ENCODE results near the gene NUDT16L1.

Gene NUDT16L1

GRCh38 chr16:4679850-4680636 is 13.3 kb upstream of the NUDT16L1 start:
- DNase-seq (ENCODE audit: extremely low read depth, low read depth): no peak
- no peak for TF ChIP-seq CTCF (IDR thresholded peaks at IDR 0.05; ENCODE audit: low read depth, low read length)

DNA sequence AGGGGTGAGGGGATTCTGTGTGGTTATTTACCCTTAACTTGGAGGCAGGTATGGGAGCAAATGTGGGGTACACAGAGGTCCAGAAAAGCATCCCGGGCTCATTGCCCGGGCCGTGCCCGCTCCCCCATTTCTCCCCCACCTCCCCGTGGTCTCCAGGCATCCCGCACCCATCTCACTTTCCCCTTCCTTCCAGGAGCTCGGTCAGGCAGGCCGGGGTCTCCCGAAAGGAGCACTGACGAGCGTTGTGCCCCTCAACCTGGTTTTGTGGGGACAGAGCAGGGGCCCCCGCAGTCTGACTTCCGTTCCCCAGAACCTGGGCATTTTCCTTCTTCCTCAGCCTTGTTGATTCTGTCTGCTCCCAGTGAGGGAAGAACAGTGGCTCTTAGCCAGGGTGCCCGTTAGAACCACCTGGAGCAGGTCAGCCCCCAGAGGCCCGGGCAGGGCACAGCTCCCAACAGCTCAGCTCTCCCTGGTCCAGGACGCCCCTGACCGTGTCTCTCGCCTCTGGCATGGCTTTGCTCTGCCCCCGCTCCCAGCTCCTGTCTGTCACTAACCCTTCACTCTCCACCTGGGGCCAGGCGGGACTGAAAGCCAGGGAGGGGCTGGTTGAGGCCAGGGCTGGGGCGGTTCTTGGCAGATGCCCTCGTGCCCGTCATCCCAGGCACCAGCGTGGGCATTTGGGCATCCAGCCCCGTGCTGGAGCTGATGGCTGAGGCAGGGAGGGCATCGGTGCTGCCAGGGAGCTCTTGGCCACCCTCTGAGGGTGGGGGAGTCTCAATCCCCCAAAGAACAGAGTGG is 12.5 kb upstream of the NUDT16L1 start:
- no peak for DNase-seq (ENCODE audit: extremely low read depth, low read depth)
- no peak for TF ChIP-seq CTCF (IDR thresholded peaks at IDR 0.05; ENCODE audit: low read depth, low read length)

DNA sequence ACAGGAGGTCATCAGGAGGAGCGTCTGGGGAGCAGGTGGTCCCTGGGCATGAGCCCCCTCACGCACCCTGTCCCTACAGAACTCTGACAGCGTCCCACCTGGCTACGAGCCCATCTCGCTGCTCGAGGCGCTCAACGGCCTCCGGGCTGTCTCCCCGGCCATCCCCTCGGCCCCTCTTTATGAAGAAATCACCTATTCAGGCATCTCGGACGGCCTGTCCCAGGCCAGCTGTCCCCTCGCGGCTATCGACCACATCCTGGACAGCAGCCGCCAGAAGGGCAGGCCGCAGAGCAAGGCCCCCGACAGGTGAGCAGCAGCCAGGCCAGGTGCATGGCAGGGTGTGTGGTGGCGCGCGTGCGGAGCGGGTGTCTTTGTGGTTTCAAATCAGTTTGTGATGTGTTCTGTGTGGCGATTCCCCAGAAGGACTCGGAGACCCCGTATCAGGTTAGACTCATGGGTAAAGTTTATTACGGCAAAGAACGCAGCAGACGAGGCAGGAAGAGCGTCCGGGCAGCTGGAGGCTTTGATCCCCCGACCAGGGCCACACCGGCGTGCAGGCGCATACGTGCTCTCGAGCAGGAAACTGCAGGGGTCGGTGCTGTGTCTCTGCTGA is 11.8 kb upstream of the NUDT16L1 start:
- DNase-seq (ENCODE audit: extremely low read depth, low read depth): no peak
- TF ChIP-seq CTCF (IDR thresholded peaks at IDR 0.05; ENCODE audit: low read depth, low read length): no peak

DNA sequence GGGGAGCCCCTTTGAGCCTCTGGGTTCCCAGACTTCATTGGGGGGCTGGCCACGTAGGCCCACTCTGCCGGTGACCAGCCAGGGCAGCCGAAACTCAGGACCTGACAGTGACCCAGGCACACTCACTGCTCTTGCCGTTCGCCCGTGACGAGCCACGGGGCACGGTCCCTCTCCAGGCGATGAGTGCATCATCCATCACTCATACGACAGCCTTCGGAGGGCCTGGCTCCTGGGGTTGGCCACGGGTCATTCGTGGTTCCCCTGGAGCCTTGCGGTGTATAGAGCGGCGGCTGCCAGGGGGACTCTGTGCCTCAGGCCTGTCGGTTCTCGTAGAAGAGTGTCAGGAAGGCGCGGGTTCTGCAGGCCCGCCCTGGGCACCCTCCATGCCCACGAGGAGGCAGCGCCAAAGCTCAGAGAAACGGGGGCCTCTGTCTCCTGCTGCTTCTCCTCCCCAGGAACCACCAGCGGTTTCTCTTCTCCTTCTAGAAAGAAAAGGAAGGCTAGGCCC is 11.2 kb upstream of the NUDT16L1 start:
- no peak for DNase-seq (ENCODE audit: extremely low read depth, low read depth)

DNA sequence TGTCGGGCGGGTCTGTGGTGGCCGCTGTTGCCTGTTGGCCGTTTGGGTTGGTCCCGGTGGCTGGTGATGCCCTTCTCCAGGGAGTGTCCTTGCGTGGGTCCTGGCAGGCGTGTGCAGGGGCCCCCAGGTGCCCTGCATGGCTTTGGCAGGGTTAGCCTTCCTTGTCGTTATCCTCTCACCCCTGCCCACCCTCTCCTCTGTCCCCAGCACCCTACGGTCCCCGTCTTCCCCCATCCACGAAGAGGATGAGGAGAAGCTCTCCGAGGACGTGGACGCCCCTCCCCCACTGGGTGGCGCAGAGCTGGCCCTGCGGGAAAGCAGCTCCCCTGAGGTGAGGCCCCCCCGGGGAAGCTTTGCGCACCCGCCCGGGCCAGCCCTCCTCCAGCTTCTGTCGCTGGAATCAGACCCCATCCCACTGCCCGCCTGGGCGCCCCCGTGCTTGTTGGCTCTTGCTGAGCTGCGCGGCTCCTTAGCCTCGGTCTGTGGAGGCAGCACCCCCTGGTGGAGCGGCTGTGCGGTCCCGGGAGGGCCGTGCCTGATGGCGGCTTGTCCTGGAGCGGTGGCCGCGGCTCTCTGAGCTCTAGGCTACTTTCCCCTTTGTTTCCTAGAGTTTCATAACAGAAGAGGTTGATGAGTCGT is 10.6 kb upstream of the NUDT16L1 start:
- peak; percentile 8 for TF ChIP-seq CTCF (IDR thresholded peaks at IDR 0.05; ENCODE audit: low read depth, low read length)
- DNase-seq (ENCODE audit: extremely low read depth, low read depth): no peak

More for the DNA sequence above, 11.2 kb upstream of the NUDT16L1 start:
- TF ChIP-seq CTCF (IDR thresholded peaks at IDR 0.05; ENCODE audit: low read depth, low read length): no peak

- DNase-seq (ENCODE audit: extremely low read depth, low read depth): no peak
- TF ChIP-seq CTCF (IDR thresholded peaks at IDR 0.05; ENCODE audit: low read depth, low read length): no peak
Observed at GRCh38 chr16:4683255-4684057, 9.9 kb upstream of the NUDT16L1 start.

Measured in AG09319 (cell line).